Loucy (cell line): ENCODE results near the gene PDE4D.

ENCODE experiments used
- EZH2phosphoT487 ChIP-seq: fragments of 200-600 bp; IDR thresholded peaks from 2 replicates; pipeline ENCODE4 v1.6.1; 2018; ENCODE audit warnings: antibody characterized with exemption, mild to moderate bottlenecking, moderate library complexity, borderline replicate concordance
- TF ChIP-seq, protein P1 (sequence below): fragments of 200-600 bp; sonication (generic); conservative IDR thresholded peaks from 2 replicates; pipeline ENCODE4 v1.5.1; 2014; ENCODE audit warnings: mild to moderate bottlenecking, antibody characterized with exemption, low read length

DNA sequence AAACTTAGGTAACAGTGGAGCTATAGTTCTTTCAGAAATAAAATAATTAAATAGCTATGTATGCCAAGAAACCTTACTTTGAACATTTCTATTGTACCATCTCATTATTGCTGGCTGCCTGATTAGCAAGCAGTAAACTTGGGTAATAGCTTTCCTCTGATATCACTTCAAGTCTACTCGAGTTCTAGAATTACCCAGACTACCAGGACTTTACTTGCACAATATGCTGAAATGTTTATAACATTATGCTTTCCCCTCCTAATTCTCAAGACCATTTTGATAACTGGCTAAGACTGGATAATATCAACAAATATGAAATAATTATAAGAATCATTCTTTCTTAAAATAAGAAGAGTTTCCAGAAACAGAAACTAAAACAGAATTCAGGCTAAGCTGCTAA lies 798.0 kb downstream of the PDE4D start:
- TF ChIP-seq, protein P1, sequence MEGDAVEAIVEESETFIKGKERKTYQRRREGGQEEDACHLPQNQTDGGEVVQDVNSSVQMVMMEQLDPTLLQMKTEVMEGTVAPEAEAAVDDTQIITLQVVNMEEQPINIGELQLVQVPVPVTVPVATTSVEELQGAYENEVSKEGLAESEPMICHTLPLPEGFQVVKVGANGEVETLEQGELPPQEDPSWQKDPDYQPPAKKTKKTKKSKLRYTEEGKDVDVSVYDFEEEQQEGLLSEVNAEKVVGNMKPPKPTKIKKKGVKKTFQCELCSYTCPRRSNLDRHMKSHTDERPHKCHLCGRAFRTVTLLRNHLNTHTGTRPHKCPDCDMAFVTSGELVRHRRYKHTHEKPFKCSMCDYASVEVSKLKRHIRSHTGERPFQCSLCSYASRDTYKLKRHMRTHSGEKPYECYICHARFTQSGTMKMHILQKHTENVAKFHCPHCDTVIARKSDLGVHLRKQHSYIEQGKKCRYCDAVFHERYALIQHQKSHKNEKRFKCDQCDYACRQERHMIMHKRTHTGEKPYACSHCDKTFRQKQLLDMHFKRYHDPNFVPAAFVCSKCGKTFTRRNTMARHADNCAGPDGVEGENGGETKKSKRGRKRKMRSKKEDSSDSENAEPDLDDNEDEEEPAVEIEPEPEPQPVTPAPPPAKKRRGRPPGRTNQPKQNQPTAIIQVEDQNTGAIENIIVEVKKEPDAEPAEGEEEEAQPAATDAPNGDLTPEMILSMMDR, result no peak
- no peak for TF ChIP-seq EZH2phosphoT487
